ENCODE results near the gene CUEDC1. TPM values are rescaled to one million over a fixed set of nuclear protein-coding genes. Genes with fewer than 3 reads are reported as not detected.

Gene CUEDC1
- total and polyA plus RNA-seq, 9 of the 15 experiments (the other 6 are each of a cell fraction or from before 2014, with no cell fraction given), result 0.20 to 4.1 (median 1.6) TPM; not detected in 1

DNA sequence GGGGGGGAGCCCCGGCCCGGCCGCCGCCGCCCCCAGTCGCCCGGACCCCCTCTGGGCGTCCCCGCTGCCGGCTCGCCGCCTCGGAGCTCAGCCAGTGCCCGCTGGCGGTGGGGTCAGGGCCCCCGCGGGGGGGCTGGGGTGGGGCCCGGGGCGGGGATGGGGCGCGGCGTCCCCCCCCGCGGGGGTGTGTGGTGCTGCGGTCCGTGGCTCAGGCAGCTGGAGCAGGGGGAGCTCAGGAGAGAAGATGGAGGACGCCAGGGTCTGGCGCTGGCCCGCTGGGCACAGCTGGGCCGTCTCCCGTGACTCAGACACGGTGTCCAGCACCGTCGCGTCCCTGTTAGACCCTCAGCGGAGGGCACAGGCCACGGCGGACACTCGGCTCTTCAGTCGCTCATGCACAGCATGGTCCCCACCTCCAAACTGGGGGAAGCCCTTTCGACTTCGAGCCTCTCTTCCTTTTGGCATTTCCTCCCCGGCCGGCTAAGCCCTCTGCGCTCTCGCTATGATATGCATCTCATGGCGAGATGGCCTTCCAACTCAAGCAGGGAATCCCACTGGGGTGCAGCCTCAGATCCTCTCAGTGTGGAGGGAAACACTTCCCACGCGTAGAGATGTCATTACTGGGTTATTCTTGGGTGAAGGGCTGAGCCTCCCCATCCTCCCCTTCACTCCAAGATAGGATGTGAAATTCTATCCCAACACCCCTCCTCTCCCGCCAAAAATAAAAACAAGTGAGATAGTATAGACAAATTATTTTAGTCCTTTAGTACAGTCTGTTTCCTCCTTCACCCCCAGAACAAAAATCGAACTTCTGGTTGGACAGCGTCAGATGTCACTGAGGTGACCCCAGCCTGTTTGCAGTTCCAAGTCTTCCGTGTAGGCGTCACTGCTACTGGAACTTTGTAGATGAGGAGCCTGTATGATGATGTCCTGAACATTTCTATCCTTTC, 33.4 kb upstream of the CUEDC1 start (continued):
- TF ChIP-seq PATZ1 (CRISPR knock-in tag; IDR thresholded peaks at IDR 0.05; ENCODE audit: borderline replicate concordance), result peak; percentile 77; the same call in 1 of the 2 replicates
- 0 out of 2 replicates have a peak, but pooled peaks have one; percentile 61 for TF ChIP-seq ELF4 (CRISPR knock-in tag; IDR thresholded peaks at IDR 0.05)
- 0 out of 2 replicates have a peak, but pooled peaks have one; percentile 28 for TF ChIP-seq ZNF57 (CRISPR knock-in tag; IDR thresholded peaks at IDR 0.05)
- TF ChIP-seq PHF8 (IDR thresholded peaks at IDR 0.05; ENCODE audit: borderline replicate concordance, low read length), result peak; percentile 69; the same call in 1 of the 2 replicates
- peak; percentile 75 for TF ChIP-seq KDM5B (IDR thresholded peaks at IDR 0.05; ENCODE audit: insufficient replicate concordance, low read depth, low read length)
- TF ChIP-seq, protein P1, sequence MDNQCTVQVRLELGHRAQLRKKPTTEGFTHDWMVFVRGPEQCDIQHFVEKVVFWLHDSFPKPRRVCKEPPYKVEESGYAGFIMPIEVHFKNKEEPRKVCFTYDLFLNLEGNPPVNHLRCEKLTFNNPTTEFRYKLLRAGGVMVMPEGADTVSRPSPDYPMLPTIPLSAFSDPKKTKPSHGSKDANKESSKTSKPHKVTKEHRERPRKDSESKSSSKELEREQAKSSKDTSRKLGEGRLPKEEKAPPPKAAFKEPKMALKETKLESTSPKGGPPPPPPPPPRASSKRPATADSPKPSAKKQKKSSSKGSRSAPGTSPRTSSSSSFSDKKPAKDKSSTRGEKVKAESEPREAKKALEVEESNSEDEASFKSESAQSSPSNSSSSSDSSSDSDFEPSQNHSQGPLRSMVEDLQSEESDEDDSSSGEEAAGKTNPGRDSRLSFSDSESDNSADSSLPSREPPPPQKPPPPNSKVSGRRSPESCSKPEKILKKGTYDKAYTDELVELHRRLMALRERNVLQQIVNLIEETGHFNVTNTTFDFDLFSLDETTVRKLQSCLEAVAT (IDR thresholded peaks at IDR 0.05), result peak in 1 of 2 experiments; percentile 41; a peak in 1 of 4 replicates
- 0 out of 2 replicates have a peak, but pooled peaks have one; percentile 66 for TF ChIP-seq SMAD3 (CRISPR knock-in tag; conservative IDR thresholded peaks at IDR 0.05)
- TF ChIP-seq ATF1 (CRISPR knock-in tag; IDR thresholded peaks at IDR 0.05), result no peak
- TF ChIP-seq ATF1 (tag; IDR thresholded peaks at IDR 0.05), result peak; percentile 55
- TF ChIP-seq TOE1 (IDR thresholded peaks at IDR 0.05; ENCODE audit: borderline replicate concordance), result peak; percentile 28; the same call in 1 of the 2 replicates
- TF ChIP-seq TOE1 (CRISPR knock-in tag; IDR thresholded peaks at IDR 0.05; ENCODE audit: borderline replicate concordance, low read depth), result no peak
- peak; percentile 34; the same call in 1 of the 2 replicates for TF ChIP-seq KHSRP (IDR thresholded peaks at IDR 0.05)
- TF ChIP-seq OTX1 (CRISPR knock-in tag; IDR thresholded peaks at IDR 0.05), result peak; percentile 80; the same call in 1 of the 2 replicates
- no peak for TF ChIP-seq ZNF197 (CRISPR knock-in tag; IDR thresholded peaks at IDR 0.05; ENCODE audit: low read depth)
- no peak for TF ChIP-seq GTF2B (IDR thresholded peaks at IDR 0.05; ENCODE audit: extremely low read depth, insufficient read length)
- peak; percentile 74; the same call in 1 of the 2 replicates for TF ChIP-seq ZNF561 (CRISPR knock-in tag; conservative IDR thresholded peaks at IDR 0.05)
- TF ChIP-seq DNMT1 (IDR thresholded peaks at IDR 0.05), result peak; percentile 99
- TF ChIP-seq ARNT (IDR thresholded peaks at IDR 0.05), result no peak
- TF ChIP-seq ZBTB17 (CRISPR knock-in tag; IDR thresholded peaks at IDR 0.05), result peak; percentile 85
- 0 out of 2 replicates have a peak, but pooled peaks have one; percentile 62 for TF ChIP-seq GTF2F1 (IDR thresholded peaks at IDR 0.05; ENCODE audit: low read depth, low read length)
- TF ChIP-seq HIVEP1 (CRISPR knock-in tag; IDR thresholded peaks at IDR 0.05), result peak; percentile 38; the same call in 1 of the 2 replicates
- 0 out of 2 replicates have a peak, but pooled peaks have one; percentile 18 for TF ChIP-seq ZNF589 (CRISPR knock-in tag; IDR thresholded peaks at IDR 0.05; ENCODE audit: low read depth)
